Measurements from ENCODE around the gene CACNA1B. TPM values are rescaled to one million over a fixed set of nuclear protein-coding genes. Genes with fewer than 3 reads are reported as not detected.
"Not testable (repeated sequence)": the region's sequence is repeated elsewhere in the genome, so short reads cannot be mapped to it uniquely, and the experiment has no call there.

The CACNA1B gene
- polyA plus RNA-seq, 5 donors, result 0.21 to 0.72 (median 0.50) TPM

- DNase-seq, result not testable (repeated sequence)
Measured at GRCh38 chr9:137885121-137885520, 7.5 kb downstream of the CACNA1B start.

- DNase-seq, result not testable (repeated sequence)
Measured at GRCh38 chr9:137888621-137889020, 11.0 kb downstream of the CACNA1B start.

- DNase-seq, result not testable (repeated sequence)
Measured at GRCh38 chr9:137889966-137890365, 12.4 kb downstream of the CACNA1B start.

GRCh38 chr9:137890768-137891587 lies 13.4 kb downstream of the CACNA1B start:
- DNase-seq, result not testable (repeated sequence)

GRCh38 chr9:137891588-137892423 lies 14.2 kb downstream of the CACNA1B start:
- DNase-seq, result no peak

GRCh38 chr9:137892424-137893191 lies 15.0 kb downstream of the CACNA1B start:
- DNase-seq, result no peak

- no peak for DNase-seq
Measured at GRCh38 chr9:137893670-137894069, 16.1 kb downstream of the CACNA1B start.

GRCh38 chr9:137899551-137900360 lies 22.2 kb downstream of the CACNA1B start:
- DNase-seq, result no peak

- no peak for DNase-seq
Measured at GRCh38 chr9:137900584-137901310, 23.2 kb downstream of the CACNA1B start.

GRCh38 chr9:137902646-137903045 lies 25.1 kb downstream of the CACNA1B start:
- DNase-seq, result no peak

GRCh38 chr9:137905740-137906139 lies 28.2 kb downstream of the CACNA1B start:
- no peak for DNase-seq

GRCh38 chr9:137907776-137908175 lies 30.2 kb downstream of the CACNA1B start:
- DNase-seq, result no peak

- no peak for DNase-seq
Measured at GRCh38 chr9:137912671-137913070, 35.1 kb downstream of the CACNA1B start.

- no peak for DNase-seq
Measured at GRCh38 chr9:137913132-137913531, 35.5 kb downstream of the CACNA1B start.

GRCh38 chr9:137913771-137914767 lies 36.5 kb downstream of the CACNA1B start:
- no peak for DNase-seq

- DNase-seq, result no peak
Measured at GRCh38 chr9:137916540-137916939, 39.0 kb downstream of the CACNA1B start.

GRCh38 chr9:137917116-137917515 lies 39.5 kb downstream of the CACNA1B start:
- no peak for DNase-seq

GRCh38 chr9:137917795-137918194 lies 40.2 kb downstream of the CACNA1B start:
- no peak for DNase-seq
